NCI-H146 treated with DMSO at 0.1 percent for 48 hours (cell line): Measurements from ENCODE around the gene ARHGAP33.
A peak's percentile ranks its signal among the peaks of the same experiment; 100 is the strongest.
"Not testable (repeated sequence)": the region's sequence is repeated elsewhere in the genome, so short reads cannot be mapped to it uniquely, and the experiment has no call there.

Source experiments
- DNase-seq: peaks from one replicate; lab custom pipeline; 2025; ENCODE audit not compliant: unreplicated experiment; lab: John Stamatoyannopoulos, UW

Gene ARHGAP33

GRCh38 chr19:35790981-35791813 lies 15.8 kb downstream of the ARHGAP33 start:
- DNase-seq = peak; percentile 21

- DNase-seq = no peak
Observed at GRCh38 chr19:35791814-35792279, 16.5 kb downstream of the ARHGAP33 start.

- DNase-seq = no peak
Observed at GRCh38 chr19:35792312-35792711, 16.9 kb downstream of the ARHGAP33 start.

- no peak for DNase-seq
Observed at GRCh38 chr19:35792888-35793287, 17.5 kb downstream of the ARHGAP33 start.

GRCh38 chr19:35793381-35794165 lies 18.2 kb downstream of the ARHGAP33 start:
- DNase-seq = no peak

GRCh38 chr19:35795564-35795963 lies 20.2 kb downstream of the ARHGAP33 start:
- not testable (repeated sequence) for DNase-seq

- no peak for DNase-seq
Observed at GRCh38 chr19:35796645-35797542, 21.5 kb downstream of the ARHGAP33 start.

GRCh38 chr19:35797663-35798062 lies 22.3 kb downstream of the ARHGAP33 start:
- DNase-seq = no peak

- no peak for DNase-seq
Observed at GRCh38 chr19:35801828-35802227, 26.5 kb downstream of the ARHGAP33 start.

GRCh38 chr19:35805526-35806102 lies 30.2 kb downstream of the ARHGAP33 start:
- DNase-seq = peak; percentile 9

- DNase-seq = no peak
Observed at GRCh38 chr19:35806597-35806996, 31.2 kb downstream of the ARHGAP33 start.

GRCh38 chr19:35807633-35808032 lies 32.3 kb downstream of the ARHGAP33 start:
- DNase-seq = no peak

GRCh38 chr19:35811317-35812219 lies 36.2 kb downstream of the ARHGAP33 start:
- DNase-seq = no peak

- no peak for DNase-seq
Observed at GRCh38 chr19:35812220-35813042, 37.1 kb downstream of the ARHGAP33 start, which contains the start of gene PRODH2. PRODH2 (minus strand) TSS chr19:35812845; CDS start chr19:35812805, 40 bp downstream.

- DNase-seq = no peak
Observed at GRCh38 chr19:35813043-35813890, 37.9 kb downstream of the ARHGAP33 start.

GRCh38 chr19:35816262-35816661 lies 40.9 kb downstream of the ARHGAP33 start:
- DNase-seq = peak; percentile 19

- DNase-seq = no peak
Observed at GRCh38 chr19:35816846-35817245, 41.5 kb downstream of the ARHGAP33 start.

- no peak for DNase-seq
Observed at GRCh38 chr19:35818445-35818844, 43.1 kb downstream of the ARHGAP33 start.
